ENCODE measurements around the gene TANGO2. TPM values are rescaled to one million over a fixed set of nuclear protein-coding genes. Genes with fewer than 3 reads are reported as not detected.

The TANGO2 gene
- polyA plus RNA-seq, 4 donors: 12.2 to 15.2 (median 12.8) TPM

- DNase-seq (ENCODE audit: low read depth in 4 of 4, low spot score in 2 of 4): no peak
These were observed 9.6 kb upstream of the TANGO2 start for GRCh38 chr22:20011123-20011992.

GRCh38 chr22:20011993-20012740 is 8.7 kb upstream of the TANGO2 start:
- DNase-seq (ENCODE audit: low read depth in 4 of 4, low spot score in 2 of 4): no peak

- no peak for DNase-seq (ENCODE audit: low read depth in 4 of 4, low spot score in 2 of 4)
These were observed 8.1 kb upstream of the TANGO2 start for GRCh38 chr22:20012741-20013331.

GRCh38 chr22:20013382-20013871 is 7.5 kb upstream of the TANGO2 start:
- no peak for DNase-seq (ENCODE audit: low read depth in 4 of 4, low spot score in 2 of 4)

- DNase-seq (ENCODE audit: low read depth in 4 of 4, low spot score in 2 of 4): no peak
These were observed 6.3 kb upstream of the TANGO2 start for GRCh38 chr22:20014526-20015186.

GRCh38 chr22:20015187-20015625 is 5.7 kb upstream of the TANGO2 start:
- no peak for DNase-seq (ENCODE audit: low read depth in 4 of 4, low spot score in 2 of 4)

- DNase-seq (ENCODE audit: low read depth in 4 of 4, low spot score in 2 of 4): no peak
These were observed 4.8 kb upstream of the TANGO2 start for GRCh38 chr22:20015971-20016733.

GRCh38 chr22:20016734-20017621 is 3.9 kb upstream of the TANGO2 start, which contains the start of gene ARVCF:
TSS of gene ARVCF (minus strand) at chr22:20016823. CDS start at chr22:19990794, 26,029 bp downstream.
- peak; percentile 59 to 75 (median 66) for DNase-seq (ENCODE audit: low read depth in 4 of 4, low spot score in 2 of 4)

GRCh38 chr22:20017622-20017958 is 3.3 kb upstream of the TANGO2 start:
- DNase-seq (ENCODE audit: low read depth in 4 of 4, low spot score in 2 of 4): no peak

- no peak for DNase-seq (ENCODE audit: low read depth in 4 of 4, low spot score in 2 of 4)
These were observed 2.9 kb upstream of the TANGO2 start for GRCh38 chr22:20018001-20018400.

GRCh38 chr22:20019661-20020532 is 1.0 kb upstream of the TANGO2 start:
- no peak for DNase-seq (ENCODE audit: low read depth in 4 of 4, low spot score in 2 of 4)

GRCh38 chr22:20021196-20022181 is 579 bp downstream of the TANGO2 start:
- DNase-seq (ENCODE audit: low read depth in 4 of 4, low spot score in 2 of 4): no peak

- no peak for DNase-seq (ENCODE audit: low read depth in 4 of 4, low spot score in 2 of 4)
These were observed 1.5 kb downstream of the TANGO2 start for GRCh38 chr22:20022231-20022977.

GRCh38 chr22:20022978-20023613 is 2.2 kb downstream of the TANGO2 start:
- no peak for DNase-seq (ENCODE audit: low read depth in 4 of 4, low spot score in 2 of 4)

GRCh38 chr22:20024225-20024624 is 3.3 kb downstream of the TANGO2 start:
- no peak for DNase-seq (ENCODE audit: low read depth in 4 of 4, low spot score in 2 of 4)
